Fibroblast of skin of right quadriceps (primary cell): Measurements from ENCODE around the gene MAEA.

Experiments
- DNase-seq: peaks from one replicate; pipeline ENCODE4 v3.0.0-alpha.2; 2013

MAEA gene

DNA sequence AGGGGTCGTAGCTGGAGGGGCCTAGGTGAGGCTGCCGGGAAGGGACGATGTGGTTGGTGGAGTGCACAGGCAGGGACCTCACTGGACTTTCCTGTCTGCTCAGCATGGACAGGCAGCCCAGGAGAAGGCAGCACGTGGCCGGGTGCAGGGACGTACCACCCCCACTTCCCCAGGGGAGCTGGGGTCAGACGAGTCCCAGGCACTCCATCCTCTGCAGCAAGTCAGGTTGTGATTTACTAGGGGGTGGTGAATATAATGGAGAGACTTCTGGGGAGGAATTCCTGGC lies 39.2 kb upstream of the MAEA start:
- DNase-seq: no peak

DNA sequence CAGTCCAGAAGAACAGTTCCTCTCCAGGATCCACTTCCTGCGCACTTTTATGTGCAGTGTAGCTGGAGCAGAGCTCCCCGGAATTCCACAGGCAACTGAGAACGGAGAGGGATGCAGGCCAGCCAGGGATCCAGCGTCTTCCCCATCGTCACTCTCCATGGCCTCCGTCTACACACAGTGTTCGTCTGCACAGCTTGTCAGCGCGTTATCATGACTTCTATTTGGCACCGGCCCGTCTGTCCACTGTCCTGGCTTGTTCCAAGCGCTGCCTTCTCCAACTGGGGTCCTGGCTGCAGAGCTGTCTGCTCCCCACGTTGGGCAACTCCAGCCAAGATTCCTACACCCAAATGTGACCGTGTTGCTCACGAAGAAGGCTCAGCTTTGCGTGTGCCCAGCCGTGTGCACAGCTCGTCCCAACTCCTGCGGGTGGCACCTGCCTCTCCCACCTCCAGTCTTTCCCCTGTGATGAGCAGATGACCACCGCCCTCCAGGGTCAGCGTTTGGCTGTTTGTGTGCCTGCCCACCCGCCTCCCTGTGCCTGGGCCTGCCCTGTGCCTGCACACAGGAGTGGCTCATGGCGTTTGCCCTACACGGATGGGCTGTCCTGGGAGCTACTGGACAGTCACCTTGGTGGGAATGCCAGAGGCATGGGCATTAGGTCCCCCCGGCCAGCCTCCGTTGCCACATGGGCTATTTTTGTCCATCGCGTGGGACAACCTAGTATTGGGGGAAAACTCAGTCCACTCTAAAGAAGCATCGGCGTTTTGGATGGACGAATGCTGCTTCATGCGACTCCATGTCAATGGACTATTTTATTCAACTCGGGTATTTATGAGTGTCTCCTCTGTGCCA lies 38.5 kb upstream of the MAEA start:
- DNase-seq: no peak

DNA sequence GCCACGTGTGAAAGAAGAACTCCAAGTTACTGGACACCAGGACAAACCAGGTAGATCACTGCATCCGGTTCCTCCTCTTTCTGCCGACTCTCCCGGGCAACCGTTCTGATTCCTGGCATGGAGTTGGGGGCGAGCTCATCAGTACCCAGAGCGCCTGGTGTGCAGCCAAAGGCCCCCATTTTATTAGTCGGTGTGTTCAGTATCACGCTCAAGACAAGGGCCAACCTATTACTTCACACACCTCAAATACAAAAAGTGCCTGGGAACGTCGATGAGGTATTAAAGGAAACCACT lies 38.0 kb upstream of the MAEA start:
- no peak for DNase-seq

DNA sequence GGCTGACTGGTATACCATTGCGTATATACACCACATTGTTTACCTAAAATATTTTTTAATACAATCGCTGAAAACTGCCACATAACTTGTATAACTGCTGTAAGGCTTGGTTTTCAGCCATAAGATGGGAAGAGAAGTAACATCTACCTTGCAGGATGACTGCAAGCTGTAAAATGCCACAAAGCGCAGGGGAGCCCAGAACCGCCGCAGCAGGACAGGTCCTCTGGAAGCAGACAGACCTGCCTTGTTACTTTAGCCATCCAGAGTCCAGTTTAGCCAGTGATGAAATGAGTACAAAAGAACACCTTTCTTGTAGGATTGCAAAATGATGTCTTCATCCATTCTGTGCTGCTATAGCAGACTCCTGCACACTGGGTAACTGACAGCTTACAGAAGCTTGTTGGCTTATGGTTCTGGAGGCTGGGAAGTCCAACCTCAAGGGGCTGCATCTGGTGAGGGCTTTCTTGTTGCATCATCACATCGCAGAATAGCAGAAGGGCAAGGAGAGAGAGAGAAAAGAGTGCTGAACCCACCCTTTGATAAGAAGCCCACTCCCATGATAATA lies 36.7 kb upstream of the MAEA start:
- no peak for DNase-seq

DNA sequence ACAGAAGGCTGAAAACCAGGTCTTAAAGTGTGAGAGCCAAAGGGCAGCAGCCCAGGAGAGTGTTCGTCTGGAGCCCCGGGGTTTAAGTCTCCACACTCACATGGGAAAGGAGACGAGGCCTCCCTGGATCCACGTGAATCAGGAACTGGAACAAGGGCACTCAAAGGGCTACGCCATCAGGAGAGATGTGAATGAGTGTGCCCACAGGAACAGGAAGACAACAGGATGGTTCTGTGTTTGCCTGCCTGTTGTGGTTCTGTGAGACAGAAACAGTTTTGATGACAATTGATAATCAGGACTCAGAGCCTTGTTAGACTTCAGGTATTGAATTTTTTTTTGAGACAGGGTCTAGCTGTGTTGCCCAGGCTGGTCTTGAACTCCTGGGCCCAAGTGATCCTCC lies 35.9 kb upstream of the MAEA start:
- DNase-seq: no peak

DNA sequence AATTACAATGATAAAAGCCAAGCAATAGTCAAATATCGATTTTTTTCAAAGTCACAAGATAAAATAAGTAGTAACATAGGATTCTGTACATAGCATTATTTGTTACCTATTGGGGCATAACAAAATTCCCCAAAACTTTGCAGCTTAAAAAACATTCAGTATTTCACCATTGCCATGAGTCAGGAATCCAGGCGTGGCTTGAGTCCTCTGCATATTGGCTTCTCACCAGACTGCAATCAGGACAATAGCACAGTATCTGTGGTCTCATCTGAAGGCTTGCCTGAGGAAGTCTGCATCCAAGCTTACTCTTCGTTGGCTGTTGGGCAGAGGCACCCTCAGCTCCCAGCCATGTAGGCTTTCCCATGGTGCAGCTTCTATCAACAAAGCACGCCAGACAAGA lies 34.5 kb upstream of the MAEA start:
- no peak for DNase-seq

DNA sequence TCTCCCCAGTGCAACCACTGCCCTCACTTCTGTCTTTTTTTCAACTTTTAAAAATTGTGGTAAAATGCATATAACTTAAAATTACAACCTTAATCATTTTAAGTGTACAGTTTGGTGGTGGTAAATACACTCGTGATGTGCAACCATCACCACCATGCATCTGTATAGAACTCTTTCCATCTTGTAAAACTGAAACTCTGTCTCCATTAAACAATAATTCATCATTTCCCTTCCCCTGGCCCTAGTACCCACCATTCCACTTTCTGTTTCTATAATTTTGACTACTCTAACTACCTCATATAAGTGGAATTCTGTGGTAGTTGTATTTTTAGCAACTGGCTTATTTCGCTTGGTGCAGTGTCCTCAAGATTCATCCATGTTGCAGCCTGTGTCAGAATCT lies 34.0 kb upstream of the MAEA start:
- no peak for DNase-seq

DNA sequence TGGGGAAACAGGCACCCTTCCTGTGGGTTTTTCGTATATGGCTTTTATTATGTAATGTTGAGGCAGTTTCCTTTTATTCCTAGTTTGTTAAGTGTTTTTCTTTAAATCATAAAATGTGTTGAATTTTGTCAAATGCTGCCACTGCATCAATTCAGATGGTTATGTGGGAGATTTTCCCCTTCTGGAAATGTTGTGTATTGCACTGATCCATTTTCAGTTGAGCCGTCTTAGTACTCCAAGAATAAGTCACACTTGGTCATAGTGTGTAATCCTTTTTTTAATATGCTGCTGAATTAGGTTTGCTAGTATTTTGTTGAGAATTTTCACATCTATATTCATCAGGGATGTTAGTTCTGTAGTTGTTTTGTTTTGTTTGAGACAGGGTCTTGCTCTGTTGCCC lies 31.2 kb upstream of the MAEA start:
- DNase-seq: no peak

DNA sequence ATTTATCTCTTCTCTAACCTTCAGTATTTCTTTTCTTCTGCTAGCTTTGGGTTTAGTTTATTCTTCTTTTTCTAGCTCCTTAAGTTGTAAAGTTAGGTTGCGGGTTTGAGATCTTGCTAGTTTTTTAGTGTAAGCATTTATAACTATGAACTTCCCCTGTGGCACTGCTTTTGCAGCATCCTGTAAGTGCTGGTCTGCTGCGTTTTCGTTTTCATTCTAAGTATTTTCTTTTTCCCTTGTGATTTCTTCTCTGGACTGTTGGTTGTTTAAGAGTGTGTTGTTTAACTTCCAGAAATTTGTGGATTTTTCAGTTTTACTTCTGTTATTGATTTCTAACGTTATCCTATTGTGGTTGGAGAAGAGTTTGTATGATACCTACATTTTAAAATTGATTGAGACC lies 29.7 kb upstream of the MAEA start:
- DNase-seq: no peak

DNA sequence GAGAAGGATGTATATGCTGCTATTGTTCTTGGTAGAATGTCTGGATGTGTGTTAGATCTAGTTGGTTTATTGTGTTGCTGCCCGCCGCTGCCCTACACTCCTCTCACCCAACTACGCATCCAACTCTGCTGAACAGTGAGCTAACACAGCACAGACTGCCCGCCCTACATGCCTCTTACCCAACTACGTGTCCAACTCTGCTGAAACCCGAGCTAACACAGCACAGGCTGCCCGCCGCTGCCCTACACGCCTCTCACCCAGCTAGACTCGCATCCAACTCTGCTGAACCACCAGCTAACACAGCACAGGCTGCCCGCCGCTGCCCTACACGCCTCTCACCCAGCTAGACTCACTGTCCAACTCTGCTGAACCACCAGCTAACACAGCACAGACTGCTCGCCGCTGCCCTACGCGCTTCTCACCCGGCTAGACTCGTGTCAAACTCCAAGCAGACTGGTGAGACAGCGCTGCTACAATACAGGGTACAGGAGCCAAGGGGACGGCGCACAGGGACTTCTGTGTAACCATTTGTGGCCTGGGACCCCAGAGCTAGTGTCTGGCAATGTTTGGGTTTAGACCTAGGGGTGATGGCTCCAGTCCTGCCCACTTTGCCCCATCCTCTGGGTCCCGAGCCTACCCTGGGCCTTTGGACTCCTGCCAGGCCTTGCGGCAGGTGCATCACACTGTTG lies 29.1 kb upstream of the MAEA start:
- no peak for DNase-seq

DNA sequence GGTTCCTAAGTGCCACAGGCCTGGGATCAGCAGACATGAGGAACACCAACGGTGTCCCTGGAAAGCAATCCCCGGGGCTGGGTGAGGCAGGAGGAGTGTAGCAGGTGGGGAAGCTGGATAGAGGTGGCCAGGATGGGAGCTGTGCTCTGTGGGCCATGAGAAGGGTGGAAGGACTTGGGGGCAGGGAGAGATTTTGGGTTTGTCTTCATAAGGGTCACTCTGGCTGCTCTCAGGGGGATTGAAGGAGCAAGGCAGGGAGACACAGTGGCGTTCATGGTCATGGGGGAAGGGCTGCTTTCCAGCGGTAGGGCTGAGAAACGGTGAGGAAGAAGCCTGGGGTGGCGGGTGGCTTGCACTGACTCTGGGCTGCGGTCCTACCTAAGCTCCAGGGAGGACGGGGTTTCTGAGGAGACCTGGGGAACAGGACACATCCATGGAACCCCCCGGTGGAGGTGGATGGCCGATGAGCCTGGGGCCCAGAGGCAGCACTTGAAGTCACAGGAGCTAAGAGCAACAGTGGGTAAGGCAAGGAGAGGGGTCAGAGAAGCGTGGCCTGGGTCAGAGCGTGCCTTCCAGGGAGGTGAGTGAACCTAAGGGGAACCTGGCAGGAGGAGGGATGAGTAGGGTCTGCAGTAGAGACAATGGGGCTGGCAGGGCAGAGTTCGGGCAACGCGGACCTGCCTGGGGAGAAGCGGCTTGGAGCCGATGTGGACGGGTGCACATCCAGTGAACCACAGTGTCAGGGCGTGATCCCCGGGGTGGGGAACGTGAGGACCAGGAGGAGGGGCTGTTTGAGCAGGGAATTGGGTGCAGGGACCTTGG lies 28.4 kb upstream of the MAEA start:
- no peak for DNase-seq

DNA sequence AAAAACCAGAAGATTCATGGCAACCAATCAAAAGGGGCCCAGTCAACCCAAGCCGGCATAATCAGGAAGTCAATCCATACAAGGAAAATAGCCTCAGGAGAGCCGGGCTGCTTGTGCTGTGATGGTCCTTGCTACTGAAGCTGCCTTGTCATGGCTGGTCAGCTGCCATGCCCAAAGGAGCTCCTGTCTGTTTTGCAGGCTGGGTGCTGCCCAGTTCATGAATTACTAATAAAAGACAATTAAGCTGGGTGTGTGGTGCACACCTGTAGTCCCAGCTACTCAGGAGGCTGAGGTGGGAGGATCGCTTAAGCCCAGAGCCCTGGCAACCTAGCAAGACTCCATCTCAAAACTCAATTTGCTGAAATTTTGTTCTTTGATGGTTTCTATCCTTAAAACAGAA lies 24.7 kb upstream of the MAEA start:
- DNase-seq: no peak

DNA sequence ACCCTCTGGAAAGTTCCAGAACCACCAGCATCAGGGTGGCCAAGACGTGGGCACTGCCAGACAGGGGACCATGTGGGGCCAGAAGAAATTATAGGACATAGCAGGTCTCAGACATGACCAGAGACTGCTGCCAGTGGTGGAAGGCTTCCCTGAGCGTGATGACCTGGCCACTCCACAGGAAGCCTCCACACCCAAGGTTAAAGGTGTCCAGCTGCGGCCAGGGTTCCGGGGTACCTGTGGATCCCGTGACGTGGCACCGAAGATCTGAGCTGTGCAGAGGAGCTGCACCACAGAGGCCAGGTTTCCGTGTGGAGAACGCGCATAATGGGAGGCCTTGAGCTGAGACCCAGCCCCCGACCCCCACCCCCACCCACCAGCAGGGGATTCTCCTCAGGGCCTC lies 24.3 kb upstream of the MAEA start:
- DNase-seq: no peak

DNA sequence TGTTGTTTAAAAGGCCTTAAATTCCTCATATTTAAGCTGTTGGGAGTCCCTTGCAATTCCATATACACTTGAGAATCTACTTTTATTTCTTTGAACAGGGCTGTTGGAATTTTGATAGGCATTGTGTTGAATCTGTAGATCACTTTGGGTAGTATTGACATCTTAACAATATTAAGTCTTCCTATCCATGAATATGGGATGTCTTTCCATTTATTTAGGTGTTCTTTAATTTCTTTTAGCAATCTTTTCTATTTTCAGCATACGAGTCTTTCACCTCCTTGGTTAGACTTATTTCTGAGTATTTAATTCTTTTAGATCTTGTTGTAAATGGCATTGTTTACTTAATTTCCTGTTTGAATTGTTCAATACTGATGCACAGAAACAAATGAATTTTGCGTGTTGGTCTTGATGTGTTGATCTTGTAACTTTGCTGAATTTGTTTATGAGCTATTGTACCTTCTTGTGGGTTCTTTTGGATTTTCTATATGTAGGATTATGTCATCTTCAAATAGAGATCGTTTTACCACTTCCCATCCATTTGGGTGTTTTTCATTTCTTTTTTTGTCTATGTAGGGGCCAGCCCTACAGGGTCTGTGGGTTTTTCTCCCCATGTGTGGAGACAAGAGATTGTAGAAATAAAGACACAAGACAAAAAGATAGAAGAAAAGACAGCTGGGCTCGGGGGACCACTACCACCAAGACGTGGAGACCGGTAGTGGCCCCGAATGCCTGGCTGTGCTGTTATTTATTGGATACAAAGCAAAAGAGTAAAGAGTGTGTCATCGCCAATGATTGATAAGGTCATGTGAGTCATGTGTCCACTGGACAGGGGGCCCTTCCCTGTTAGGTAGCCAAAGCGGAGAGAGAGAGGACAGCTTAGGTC lies 22.6 kb upstream of the MAEA start:
- DNase-seq: no peak

DNA sequence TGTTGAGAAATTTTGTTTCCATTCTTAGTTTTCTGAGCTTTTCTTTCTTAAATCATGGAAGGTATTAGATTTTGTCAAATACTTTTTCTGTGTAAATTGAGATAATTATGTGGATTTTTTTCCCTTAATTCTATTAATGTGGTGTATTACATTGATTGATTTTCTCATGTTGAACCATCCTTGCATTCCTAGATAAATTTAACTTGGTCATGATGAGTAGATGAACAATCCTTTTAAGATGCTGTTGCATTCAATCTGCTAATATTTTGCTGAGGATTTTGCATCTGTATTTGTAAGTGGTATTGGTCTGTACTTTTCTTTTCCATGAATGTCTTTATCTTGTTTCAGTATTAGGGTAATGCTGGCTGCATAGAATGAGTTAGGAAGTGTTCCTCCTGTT lies 20.5 kb upstream of the MAEA start:
- DNase-seq: no peak

DNA sequence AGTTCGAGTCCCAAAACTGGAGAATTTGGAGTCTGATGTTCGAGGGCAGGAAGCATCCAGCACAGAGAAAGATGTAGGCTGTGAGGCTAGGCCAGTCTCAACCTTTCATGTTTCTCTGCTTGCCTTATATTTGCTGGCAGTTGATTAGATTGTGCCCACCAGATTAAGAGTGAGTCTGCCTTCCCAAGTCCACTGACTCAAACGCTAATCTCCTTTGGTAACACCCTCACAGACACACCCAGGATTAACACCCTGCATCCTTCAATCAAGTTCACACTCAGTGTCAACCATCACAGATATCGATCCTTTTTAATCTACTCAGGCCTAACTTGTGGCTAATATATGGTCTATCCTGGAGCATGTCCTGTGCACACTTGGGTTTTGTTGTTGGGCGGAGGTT lies 18.0 kb upstream of the MAEA start:
- DNase-seq: no peak

DNA sequence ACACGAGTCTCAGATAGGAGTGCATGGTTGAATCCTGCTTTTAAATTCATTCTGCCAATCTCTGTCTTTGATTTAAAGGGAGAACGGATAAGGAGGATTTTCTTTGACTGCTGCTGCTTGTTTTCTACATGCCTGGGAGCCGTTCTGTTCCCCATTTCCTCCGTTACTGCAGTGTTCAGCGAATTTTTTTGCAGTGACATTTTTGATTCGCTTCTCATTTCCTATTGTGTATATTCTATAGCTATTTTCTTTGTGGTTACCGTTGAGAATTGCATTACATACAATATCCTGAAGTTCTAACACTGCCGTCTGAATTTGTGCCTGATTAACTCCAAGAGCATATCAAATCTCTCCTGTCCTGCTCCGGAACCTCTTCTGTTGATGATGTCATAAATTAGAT lies 14.8 kb upstream of the MAEA start:
- peak; percentile 22 for DNase-seq

DNA sequence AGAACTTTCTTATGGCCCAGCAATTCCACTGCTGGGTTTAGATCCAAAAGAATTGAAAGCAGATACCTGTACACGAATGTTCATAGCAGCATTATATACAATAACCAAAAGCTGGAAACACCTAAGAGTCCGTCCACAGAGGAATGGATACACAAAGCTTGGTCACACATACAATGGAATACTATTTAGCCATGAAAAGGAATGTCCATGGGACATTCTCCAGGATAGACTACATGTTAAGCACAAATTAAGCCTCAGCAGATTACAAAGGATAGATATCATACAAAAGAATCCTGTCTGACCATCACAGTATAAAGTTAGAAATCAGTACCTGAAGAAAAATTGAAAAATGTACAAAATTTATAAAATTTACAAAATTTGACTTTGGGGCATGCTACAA lies 12.7 kb upstream of the MAEA start:
- no peak for DNase-seq

DNA sequence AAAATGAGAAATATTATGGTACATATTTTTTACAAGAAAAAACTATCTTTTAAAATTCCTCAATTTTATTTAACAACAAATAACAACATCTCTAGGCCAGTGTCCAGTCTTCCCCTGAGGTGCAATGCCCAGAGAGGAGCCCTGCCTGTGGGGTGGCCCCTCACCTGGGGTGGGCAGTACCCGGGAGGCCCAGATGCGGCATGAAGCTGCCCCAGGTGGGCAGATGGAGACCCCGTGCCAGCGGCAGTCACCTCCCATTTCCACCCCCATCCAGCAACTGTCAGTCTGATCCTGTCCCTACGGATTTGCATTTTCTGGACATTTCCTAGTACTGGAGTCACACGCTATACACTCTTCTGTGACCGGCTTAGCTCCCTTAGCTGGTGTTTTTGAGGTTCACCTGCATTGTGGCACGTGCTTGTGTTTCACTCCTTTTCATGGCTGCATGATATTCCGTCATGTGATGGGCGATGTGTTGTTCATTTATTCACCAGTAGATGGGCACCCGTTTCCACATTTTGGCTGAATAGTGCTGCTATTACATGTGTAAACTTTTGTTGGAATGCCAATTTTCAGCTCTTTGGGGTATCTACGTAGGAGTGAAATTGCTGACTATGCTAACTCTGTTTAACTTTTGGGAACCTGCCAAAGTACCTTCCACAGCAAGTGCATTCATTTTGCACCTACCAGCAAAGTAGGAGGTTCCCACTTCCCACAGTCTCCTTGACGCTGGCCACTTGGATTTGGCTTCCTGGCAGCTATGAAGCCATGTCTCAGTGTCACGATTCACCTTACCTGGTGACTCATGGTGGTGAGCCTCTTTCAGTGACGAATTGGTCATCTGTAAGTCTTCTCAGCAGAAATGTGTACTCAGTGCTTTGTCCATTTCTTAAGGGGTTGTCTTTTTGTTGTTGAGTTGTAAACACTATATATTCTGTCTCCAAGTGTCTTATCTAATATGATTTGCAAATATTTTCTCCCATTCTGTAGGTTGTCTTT lies 11.7 kb upstream of the MAEA start:
- no peak for DNase-seq

DNA sequence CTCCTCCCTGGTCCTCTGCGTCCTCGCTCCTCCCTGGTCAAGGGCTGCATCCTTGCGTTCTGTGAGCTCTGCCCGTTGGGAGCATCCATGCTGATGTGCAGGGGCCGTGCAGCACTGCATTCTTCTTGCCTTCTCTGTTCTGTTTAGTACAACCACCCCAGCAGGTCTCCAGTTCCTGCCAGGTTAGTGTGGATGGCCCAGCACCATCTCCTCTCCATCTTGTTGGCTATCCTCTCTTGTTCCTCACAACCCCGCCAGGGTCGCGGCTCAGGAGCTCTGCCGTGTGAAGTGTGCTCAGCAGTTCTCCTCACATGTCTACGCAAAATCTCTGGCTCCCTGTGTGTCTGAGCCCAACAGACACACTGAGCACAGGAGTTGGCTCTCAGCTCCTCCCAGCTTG lies 10.4 kb upstream of the MAEA start:
- DNase-seq: no peak

DNA sequence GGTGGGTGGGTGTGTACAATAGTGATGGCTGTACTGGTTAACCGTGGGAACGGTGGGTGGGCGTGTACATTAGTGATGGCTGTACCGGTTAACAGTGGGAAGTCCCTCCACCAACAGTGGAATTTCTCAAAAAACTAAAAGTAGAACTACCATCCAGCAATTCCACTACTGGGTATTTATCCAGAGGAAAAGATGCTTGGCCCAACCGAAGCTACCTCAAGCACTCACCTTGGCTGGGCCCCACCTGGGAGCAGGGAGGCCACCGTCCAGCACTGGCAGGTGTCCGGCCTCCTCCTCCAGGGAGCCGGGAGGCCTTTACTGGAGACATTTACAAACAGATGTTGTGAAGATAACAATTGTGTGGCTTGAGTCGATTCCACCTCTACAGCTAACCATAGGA lies 6.0 kb upstream of the MAEA start:
- DNase-seq: no peak
